Psoas muscle (tissue), 8 donors: ENCODE measurements around the gene CRYBB1. TPM values are rescaled to one million over a fixed set of nuclear protein-coding genes. Genes with fewer than 3 reads are reported as not detected.

Experiments used
- ATAC-seq, 4 donors: fragments of 200-7000 bp; cut with Tn5 transposase; one replicate each; pipeline ENCODE4 v1.9.1; 2020; ENCODE audit warnings: moderate library complexity in 3 of 4, mild to moderate bottlenecking in 2 of 4
- DNase-seq, 2 donors: peaks; one replicate each; pipeline ENCODE4 v3.0.0-alpha.2; 2020
- H3K27ac ChIP-seq: fragments of 200-600 bp; one replicate; pipeline ENCODE4 v1.8.0; 2022
- H3K27me3 ChIP-seq, 3 donors: fragments of 200-600 bp in 1 of 3; one replicate each; pipeline versions ENCODE4 v1.6.1 to v1.8.0; 2013 to 2022; ENCODE audit warnings: low read length in 2 of 3, mild to moderate bottlenecking in 2 of 3, moderate library complexity in 1 of 3; ENCODE audit not compliant: insufficient read depth in 3 of 3
- H3K36me3 ChIP-seq, 2 donors: fragments of 200-600 bp in 1 of 2; one replicate each; pipeline versions ENCODE4 v1.6.1 to v1.8.0; 2013 to 2022; ENCODE audit warnings: low read depth in 1 of 2, mild to moderate bottlenecking in 1 of 2, moderate library complexity in 1 of 2; ENCODE audit not compliant: insufficient read depth in 1 of 2
- H3K4me1 ChIP-seq: fragments of 200-600 bp; one replicate; pipeline ENCODE4 v1.8.0; 2022
- H3K4me3 ChIP-seq: fragments of 200-600 bp; one replicate; pipeline ENCODE4 v1.8.0; 2022; ENCODE audit warnings: mild to moderate bottlenecking
- H3K9me3 ChIP-seq: fragments of 200-600 bp; one replicate; pipeline ENCODE4 v1.8.0; 2022
- WGBS, 3 donors: extraction: QIAGEN DNeasy Blood & Tissue Kit; methylation state at CpG; one replicate each; pipeline versions ENCODE4 v1.1.6 to v1.1.7; 2013; 5-methylcytosine and 5-hydroxymethylcytosine counted together
- intact Hi-C, 2 donors: fragments of 100-400 bp; cut with DNase I; formaldehyde crosslinking; loops; one replicate each; pipeline versions ENCODE4 v1.11.0 to v1.14.2; 2022
- polyA plus RNA-seq, 3 donors: library from polyadenylated mRNA; stranded (reverse); fragments of 200-250 nt; gene quantifications; one replicate each; pipeline ENCODE4 v1.2.3, GENCODE V29; 2013
- total RNA-seq, 4 donors: library from RNA; stranded (reverse); fragmentation: NEBNext Ultra II Directional in 2 of 4; extraction: Animal tissue kit (Norgen Biotek cat#: 25700) in 2 of 4; gene quantifications; one replicate each; pipeline versions ENCODE4 v1.2.1 to v1.2.4, GENCODE V29; 2021 to 2023
- TF ChIP-seq, protein P1 (sequence below): fragments of 200-600 bp; IDR thresholded peaks from one replicate; pipeline ENCODE4 v1.8.0; 2022; ENCODE audit warnings: antibody characterized with exemption
- donor health status: healthy with polysubstance abuse.
- donor health status: DM: no; HTN: no; CAD: no; lungs with moderate emphysema.
- donor health status: Bipolar disorder and iron deficiency.
- donor health status: healthy.
- donor health status: DM: yes; HTN: yes; CAD: no.
- donor health status: DM: no; HTN: no; CAD: no.
- donor health status: DM: no; HTN: no; CAD: no.
- donor health status: DM: yes; HTN: yes; CAD: no.

The CRYBB1 gene
- total and polyA plus RNA-seq, 7 donors = 0.14 to 0.25 (median 0.22) TPM; not detected in 2

GRCh38 chr22:26642465-26643417 lies 24.9 kb upstream of the CRYBB1 start:
- no peaks in the 10 kb centered on the region for H3K27me3 ChIP-seq
- H3K36me3 ChIP-seq = no peaks in the 10 kb centered on the region
- no peak for DNase-seq
- 47 to 55% (median 50%) methylated on average over 8 of the region's 8 CpGs for WGBS, 3 donors
- H3K27ac ChIP-seq = no peak overlapping the region
- intact Hi-C loops = no loop called here
- H3K4me3 ChIP-seq = no peak overlapping the region
- peaks cover 4% of the 10 kb centered on the region for H3K4me1 ChIP-seq
- no peak for ATAC-seq
- TF ChIP-seq, protein P1, sequence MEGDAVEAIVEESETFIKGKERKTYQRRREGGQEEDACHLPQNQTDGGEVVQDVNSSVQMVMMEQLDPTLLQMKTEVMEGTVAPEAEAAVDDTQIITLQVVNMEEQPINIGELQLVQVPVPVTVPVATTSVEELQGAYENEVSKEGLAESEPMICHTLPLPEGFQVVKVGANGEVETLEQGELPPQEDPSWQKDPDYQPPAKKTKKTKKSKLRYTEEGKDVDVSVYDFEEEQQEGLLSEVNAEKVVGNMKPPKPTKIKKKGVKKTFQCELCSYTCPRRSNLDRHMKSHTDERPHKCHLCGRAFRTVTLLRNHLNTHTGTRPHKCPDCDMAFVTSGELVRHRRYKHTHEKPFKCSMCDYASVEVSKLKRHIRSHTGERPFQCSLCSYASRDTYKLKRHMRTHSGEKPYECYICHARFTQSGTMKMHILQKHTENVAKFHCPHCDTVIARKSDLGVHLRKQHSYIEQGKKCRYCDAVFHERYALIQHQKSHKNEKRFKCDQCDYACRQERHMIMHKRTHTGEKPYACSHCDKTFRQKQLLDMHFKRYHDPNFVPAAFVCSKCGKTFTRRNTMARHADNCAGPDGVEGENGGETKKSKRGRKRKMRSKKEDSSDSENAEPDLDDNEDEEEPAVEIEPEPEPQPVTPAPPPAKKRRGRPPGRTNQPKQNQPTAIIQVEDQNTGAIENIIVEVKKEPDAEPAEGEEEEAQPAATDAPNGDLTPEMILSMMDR = no peak
- no peaks in the 10 kb centered on the region for H3K9me3 ChIP-seq

DNA sequence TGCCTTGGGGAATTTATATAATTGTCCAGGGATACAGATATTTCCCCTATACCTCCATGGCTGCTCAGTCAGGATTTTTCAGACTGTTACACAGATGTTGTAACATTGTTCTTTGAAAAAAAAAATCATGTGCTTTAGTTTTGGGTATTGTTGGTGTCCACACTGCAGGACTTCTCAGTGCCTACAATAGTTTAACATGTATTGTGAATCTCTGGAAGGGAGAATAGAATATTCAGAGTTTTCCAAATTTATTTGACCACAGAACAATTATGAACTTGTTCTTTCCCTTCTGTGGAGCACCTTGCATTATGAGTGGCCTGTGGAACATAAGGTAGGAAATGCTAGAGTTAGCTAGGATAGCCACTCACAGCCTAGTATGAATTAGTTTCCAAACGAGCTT lies 18.5 kb upstream of the CRYBB1 start:
- no peaks in the 10 kb centered on the region for H3K27me3 ChIP-seq
- 35 to 39% (median 37%) methylated on average over 1 of the region's 1 CpG for WGBS, 3 donors
- intact Hi-C loops = no loop called here
- H3K9me3 ChIP-seq = no peaks in the 10 kb centered on the region
- TF ChIP-seq, protein P1 = no peak
- no peaks in the 10 kb centered on the region for H3K4me1 ChIP-seq
- no peak overlapping the region for H3K27ac ChIP-seq
- no peak for ATAC-seq
- no peak overlapping the region for H3K4me3 ChIP-seq
- H3K36me3 ChIP-seq = no peaks in the 10 kb centered on the region
- no peak for DNase-seq

GRCh38 chr22:26635117-26635516 lies 17.3 kb upstream of the CRYBB1 start:
- intact Hi-C loops = no loop called here
- WGBS, 3 donors = 78 to 85% (median 78%) methylated on average over 2 of the region's 2 CpGs
- no peaks in the 10 kb centered on the region for H3K36me3 ChIP-seq
- ATAC-seq = no peak
- H3K9me3 ChIP-seq = no peaks in the 10 kb centered on the region
- no peak overlapping the region for H3K27ac ChIP-seq
- TF ChIP-seq, protein P1 = no peak
- no peak overlapping the region for H3K4me3 ChIP-seq
- no peak for DNase-seq
- H3K4me1 ChIP-seq = no peaks in the 10 kb centered on the region
- H3K27me3 ChIP-seq = no peaks in the 10 kb centered on the region

DNA sequence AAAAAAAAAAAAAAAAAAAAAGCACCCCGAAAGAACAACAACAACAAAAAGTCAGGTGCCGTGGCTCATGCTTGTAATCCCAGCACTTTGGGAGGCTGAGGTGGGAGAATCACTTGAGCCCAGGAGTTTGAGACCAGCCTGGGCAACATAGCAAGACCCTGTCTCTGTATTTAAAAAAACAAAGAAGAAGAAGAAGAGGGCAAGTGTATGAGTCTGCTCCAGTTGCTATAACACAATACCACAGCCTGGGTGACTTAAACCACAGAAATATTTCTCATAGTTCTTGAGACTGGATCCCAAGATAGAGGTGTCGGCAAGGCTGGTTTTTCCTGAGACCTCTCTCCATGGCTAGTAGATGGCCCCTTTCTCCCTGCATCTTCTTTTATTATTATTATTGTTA lies 16.4 kb upstream of the CRYBB1 start:
- Histone ChIP-seq H3K9me3 (no peaks in the 10 kb centered on the region), H3K36me3 (no peaks in the 10 kb centered on the region), H3K27me3 (no peaks in the 10 kb centered on the region), H3K27ac (no peak overlapping the region), H3K4me3 (no peak overlapping the region), H3K4me1 (no peaks in the 10 kb centered on the region)
- WGBS, 3 donors = 83 to 97% (median 94%) methylated on average over 3 of the region's 3 CpGs
- intact Hi-C loops = no loop called here
- TF ChIP-seq, protein P1 = no peak
- ATAC-seq (no peak), DNase-seq (no peak)
